MCF 10A (cell line): ENCODE data around the gene TRIM34. TPM values are rescaled to one million over a fixed set of nuclear protein-coding genes. Genes with fewer than 3 reads are reported as not detected.

ENCODE experiments used
- BruUV-seq: library from RNA; stranded (reverse); fragments of 400-500 nt; replicated peaks from 2 replicates; lab custom pipeline; 2021; lab: Mats Ljungman, UMichigan
- CTCF ChIA-PET: fragments of 300-600 bp; sonication (Branson Sonifier 250); formaldehyde crosslinking; extraction: SDS; loops from one replicate; lab custom pipeline; 2021; ENCODE audit warnings: antibody characterized with exemption, inconsistent platforms; lab: Yijun Ruan, JAX
- POLR2A ChIA-PET: fragments of 300-600, 350-650 bp; sonication (Branson Sonifier 250); formaldehyde crosslinking; extraction: SDS; loops from one replicate; lab custom pipeline; 2020; ENCODE audit warnings: antibody characterized with exemption, inconsistent platforms; lab: Yijun Ruan, JAX
- DNase-seq: peaks from one replicate; pipeline ENCODE4 v3.0.0-alpha.2; 2018; ENCODE audit not compliant: unreplicated experiment
- H3K27ac Mint-ChIP-seq: one replicate; pipeline ENCODE4 v1.8.0; 2022; ENCODE audit warnings: mild to moderate bottlenecking, low read depth, mixed read lengths; ENCODE audit not compliant: unreplicated experiment
- H3K27me3 Mint-ChIP-seq: one replicate; pipeline ENCODE4 v1.8.0; 2022; ENCODE audit warnings: mixed read lengths; ENCODE audit not compliant: insufficient read depth, unreplicated experiment
- H3K36me3 Mint-ChIP-seq: one replicate; pipeline ENCODE4 v1.8.0; 2022; ENCODE audit warnings: mild to moderate bottlenecking, moderate library complexity, mixed read lengths; ENCODE audit not compliant: insufficient read depth, unreplicated experiment
- H3K4me1 Mint-ChIP-seq: one replicate; pipeline ENCODE4 v1.8.0; 2022; ENCODE audit warnings: mixed read lengths; ENCODE audit not compliant: insufficient read depth, unreplicated experiment
- H3K4me3 Mint-ChIP-seq: one replicate; pipeline ENCODE4 v1.8.0; 2022; ENCODE audit warnings: mild to moderate bottlenecking, moderate library complexity, mixed read lengths; ENCODE audit not compliant: unreplicated experiment
- H3K9me3 Mint-ChIP-seq: one replicate; pipeline ENCODE4 v1.8.0; 2022; ENCODE audit warnings: mixed read lengths; ENCODE audit not compliant: unreplicated experiment
- intact Hi-C: fragments of 100-400 bp; cut with micrococcal nuclease; formaldehyde crosslinking; loops from 2 replicates; pipeline ENCODE4 v1.14.1; 2022
- total RNA-seq: library from RNA; stranded (reverse); gene quantifications from 2 replicates; pipeline ENCODE4 v1.2.3, GENCODE V29; 2022
- TF ChIP-seq, protein P1 (sequence below): fragments of 200-600 bp; IDR thresholded peaks from one replicate; pipeline ENCODE4 v1.8.0; 2022; ENCODE audit warnings: antibody characterized with exemption, mild to moderate bottlenecking; ENCODE audit not compliant: unreplicated experiment

TRIM34 gene
- total RNA-seq, 1 experiment from 2014 or later = 0.96 TPM

DNA sequence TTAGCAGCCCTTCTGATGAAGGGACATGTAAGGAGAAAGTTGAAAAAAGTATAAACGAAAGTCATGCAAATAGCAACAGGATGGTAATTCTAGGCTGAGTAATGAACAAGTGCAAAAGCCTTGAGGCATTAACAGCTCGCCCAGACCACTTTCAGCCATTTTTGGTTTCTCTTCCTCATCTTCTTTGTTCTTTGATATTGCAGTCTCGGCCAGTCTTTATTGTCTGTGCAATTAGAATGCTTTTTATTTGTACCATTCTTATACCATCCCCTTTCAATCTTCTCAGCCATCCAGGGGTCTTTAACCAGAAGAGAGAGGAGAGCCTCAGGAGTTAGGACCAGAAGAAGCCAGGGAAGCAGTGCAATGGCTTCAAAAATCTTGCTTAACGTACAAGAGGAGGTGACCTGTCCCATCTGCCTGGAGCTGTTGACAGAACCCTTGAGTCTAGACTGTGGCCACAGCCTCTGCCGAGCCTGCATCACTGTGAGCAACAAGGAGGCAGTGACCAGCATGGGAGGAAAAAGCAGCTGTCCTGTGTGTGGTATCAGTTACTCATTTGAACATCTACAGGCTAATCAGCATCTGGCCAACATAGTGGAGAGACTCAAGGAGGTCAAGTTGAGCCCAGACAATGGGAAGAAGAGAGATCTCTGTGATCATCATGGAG, 7.3 kb downstream of the TRIM34 start:
- Mint-ChIP-seq H3K36me3 (peaks cover 7% of the 10 kb centered on the region), H3K4me3 (no peak overlapping the region)

DNA sequence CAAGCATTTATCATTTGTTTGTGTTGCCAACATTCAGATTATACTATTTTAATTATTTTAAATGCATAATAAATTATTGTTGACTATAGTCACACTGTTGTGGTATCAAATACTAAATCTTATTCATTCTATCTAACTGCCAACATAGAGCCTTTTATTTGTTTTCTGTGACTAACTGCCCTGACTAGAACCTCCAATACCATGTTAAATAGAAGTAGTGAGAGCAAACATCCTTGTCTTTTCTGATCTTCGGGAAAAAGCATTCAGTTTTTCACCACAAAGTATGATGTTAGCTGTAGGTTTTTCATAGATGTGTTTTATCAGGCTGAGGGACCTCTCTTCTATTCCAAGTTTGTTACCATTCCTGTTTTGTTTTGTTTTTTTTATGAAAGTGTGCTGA, 15.2 kb downstream of the TRIM34 start:
- ChIA-PET POLR2A (no interaction called here), CTCF (no interaction called here)
- Mint-ChIP-seq H3K36me3 (peaks cover 6% of the 10 kb centered on the region), H3K9me3 (no peaks in the 10 kb centered on the region), H3K27me3 (no peaks in the 10 kb centered on the region), H3K4me1 (no peaks in the 10 kb centered on the region), H3K4me3 (no peak overlapping the region), H3K27ac (no peak overlapping the region)
- TF ChIP-seq, protein P1, sequence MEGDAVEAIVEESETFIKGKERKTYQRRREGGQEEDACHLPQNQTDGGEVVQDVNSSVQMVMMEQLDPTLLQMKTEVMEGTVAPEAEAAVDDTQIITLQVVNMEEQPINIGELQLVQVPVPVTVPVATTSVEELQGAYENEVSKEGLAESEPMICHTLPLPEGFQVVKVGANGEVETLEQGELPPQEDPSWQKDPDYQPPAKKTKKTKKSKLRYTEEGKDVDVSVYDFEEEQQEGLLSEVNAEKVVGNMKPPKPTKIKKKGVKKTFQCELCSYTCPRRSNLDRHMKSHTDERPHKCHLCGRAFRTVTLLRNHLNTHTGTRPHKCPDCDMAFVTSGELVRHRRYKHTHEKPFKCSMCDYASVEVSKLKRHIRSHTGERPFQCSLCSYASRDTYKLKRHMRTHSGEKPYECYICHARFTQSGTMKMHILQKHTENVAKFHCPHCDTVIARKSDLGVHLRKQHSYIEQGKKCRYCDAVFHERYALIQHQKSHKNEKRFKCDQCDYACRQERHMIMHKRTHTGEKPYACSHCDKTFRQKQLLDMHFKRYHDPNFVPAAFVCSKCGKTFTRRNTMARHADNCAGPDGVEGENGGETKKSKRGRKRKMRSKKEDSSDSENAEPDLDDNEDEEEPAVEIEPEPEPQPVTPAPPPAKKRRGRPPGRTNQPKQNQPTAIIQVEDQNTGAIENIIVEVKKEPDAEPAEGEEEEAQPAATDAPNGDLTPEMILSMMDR = no peak
- no TSS peak for BruUV-seq
- no peak for DNase-seq
- intact Hi-C loops = loop anchor here (1.0 kb wide), 1 partner anchor 43 kb away; no protein-coding TSS in a partner anchor

More for the DNA sequence above, 7.3 kb downstream of the TRIM34 start:
- Mint-ChIP-seq H3K27me3 (no peaks in the 10 kb centered on the region), H3K27ac (no peak overlapping the region), H3K4me1 (no peaks in the 10 kb centered on the region), H3K9me3 (no peaks in the 10 kb centered on the region)
- POLR2A ChIA-PET = no interaction called here
- no TSS peak for BruUV-seq
- CTCF ChIA-PET = no interaction called here
- DNase-seq = no peak
- TF ChIP-seq, protein P1 = no peak
- intact Hi-C loops = no loop called here

DNA sequence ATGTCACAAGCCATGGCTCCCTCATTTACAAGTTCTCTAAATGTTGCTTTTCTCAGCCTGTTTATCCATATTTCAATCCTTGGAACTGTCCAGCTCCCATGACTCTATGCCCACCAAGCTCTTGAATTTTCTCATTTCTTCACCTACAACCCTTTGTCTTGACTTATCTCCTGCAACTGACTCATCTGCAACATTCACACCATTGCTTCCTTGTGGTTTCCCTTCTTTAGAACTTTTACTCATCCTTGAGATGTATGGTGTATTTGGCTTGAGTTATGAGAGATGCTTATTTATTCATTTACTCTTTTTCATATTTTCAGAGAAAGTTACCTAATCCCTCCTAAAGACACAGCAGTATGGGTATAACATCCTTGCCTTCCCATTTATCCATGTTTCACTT, 18.8 kb downstream of the TRIM34 start:
- H3K4me3 Mint-ChIP-seq = no peak overlapping the region
- no peaks in the 10 kb centered on the region for H3K4me1 Mint-ChIP-seq
- intact Hi-C loops = no loop called here
- TF ChIP-seq, protein P1 = no peak
- no peaks in the 10 kb centered on the region for H3K9me3 Mint-ChIP-seq
- DNase-seq = no peak
- CTCF ChIA-PET = no interaction called here
- no peaks in the 10 kb centered on the region for H3K36me3 Mint-ChIP-seq
- BruUV-seq = no TSS peak
- POLR2A ChIA-PET = no interaction called here
- no peak overlapping the region for H3K27ac Mint-ChIP-seq
- H3K27me3 Mint-ChIP-seq = no peaks in the 10 kb centered on the region

DNA sequence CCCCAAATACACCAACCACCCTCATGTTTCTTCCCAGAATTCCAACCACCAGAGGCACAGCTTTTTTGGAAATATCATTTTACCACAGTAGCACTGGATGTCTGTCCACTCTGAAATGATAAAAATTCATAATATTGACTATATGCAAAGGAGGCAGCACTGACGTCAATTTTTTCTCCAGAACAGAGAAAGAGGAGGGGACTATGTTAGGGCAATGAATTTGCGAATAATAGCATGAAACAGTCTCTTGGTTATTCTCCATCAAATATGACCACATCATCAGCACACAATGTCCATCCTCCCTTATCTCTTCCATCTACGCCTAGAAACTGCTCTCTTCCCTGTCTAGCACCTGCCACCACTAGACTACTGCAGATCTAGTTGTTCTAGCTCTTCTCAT, 21.3 kb downstream of the TRIM34 start:
- DNase-seq = no peak
- Mint-ChIP-seq H3K4me3 (no peak overlapping the region), H3K27me3 (no peaks in the 10 kb centered on the region), H3K9me3 (no peaks in the 10 kb centered on the region), H3K4me1 (no peaks in the 10 kb centered on the region), H3K27ac (no peak overlapping the region), H3K36me3 (no peaks in the 10 kb centered on the region)
- CTCF ChIA-PET = interaction anchor here (0.6 to 1.3 kb wide), 4 partner anchors 61 to 245 kb away, joined by 3 to 4 read pairs (median 3); no protein-coding TSS in a partner anchor
- intact Hi-C loops = no loop called here
- POLR2A ChIA-PET = no interaction called here
- no TSS peak for BruUV-seq
- TF ChIP-seq, protein P1 = no peak
